Stimulated activated CD4-positive, alpha-beta T cell treated with anti-CD3 and anti-CD28 coated beads, TNF-alpha, amount 100 ng/mL, for 1 hour (primary cell): Measurements from ENCODE around the gene SKP2.
"Not testable (repeated sequence)": the region's sequence is repeated elsewhere in the genome, so short reads cannot be mapped to it uniquely, and the experiment has no call there.

Experiments
- DNase-seq, 3 donors: peaks; one replicate each; pipeline ENCODE4 v3.0.0-alpha.2; 2020; ENCODE audit warnings: low read depth in 3 of 3, low spot score in 1 of 3

The SKP2 gene

GRCh38 chr5:36156121-36156601 is 4.2 kb downstream of the SKP2 start:
- DNase-seq, result no peak

- DNase-seq, result no peak
Measured at GRCh38 chr5:36156619-36157018, 4.7 kb downstream of the SKP2 start.

GRCh38 chr5:36158144-36158543 is 6.2 kb downstream of the SKP2 start:
- no peak for DNase-seq

- DNase-seq, result no peak
Measured at GRCh38 chr5:36160617-36161016, 8.7 kb downstream of the SKP2 start.

- DNase-seq, result no peak
Measured at GRCh38 chr5:36161361-36161760, 9.4 kb downstream of the SKP2 start.

GRCh38 chr5:36162810-36163486 is 11.0 kb downstream of the SKP2 start:
- DNase-seq, result no peak

GRCh38 chr5:36164461-36164860 is 12.6 kb downstream of the SKP2 start:
- DNase-seq, result no peak

GRCh38 chr5:36168737-36169136 is 16.8 kb downstream of the SKP2 start:
- DNase-seq, result no peak

GRCh38 chr5:36170832-36171424 is 19.0 kb downstream of the SKP2 start:
- no peak for DNase-seq

- DNase-seq, result no peak
Measured at GRCh38 chr5:36172599-36172998, 20.7 kb downstream of the SKP2 start.

- DNase-seq, result no peak
Measured at GRCh38 chr5:36173426-36173825, 21.5 kb downstream of the SKP2 start.

- DNase-seq, result no peak
Measured at GRCh38 chr5:36174119-36174518, 22.2 kb downstream of the SKP2 start.

GRCh38 chr5:36175043-36175442 is 23.1 kb downstream of the SKP2 start:
- no peak for DNase-seq

- DNase-seq, result no peak
Measured at GRCh38 chr5:36177154-36177553, 25.2 kb downstream of the SKP2 start.

GRCh38 chr5:36177715-36178523 is 26.0 kb downstream of the SKP2 start:
- DNase-seq, result no peak

GRCh38 chr5:36178524-36178890 is 26.6 kb downstream of the SKP2 start:
- no peak for DNase-seq

GRCh38 chr5:36179950-36180349 is 28.0 kb downstream of the SKP2 start:
- no peak for DNase-seq

- no peak for DNase-seq
Measured at GRCh38 chr5:36180556-36181350, 28.8 kb downstream of the SKP2 start.

GRCh38 chr5:36181774-36182173 is 29.9 kb downstream of the SKP2 start:
- no peak for DNase-seq

GRCh38 chr5:36184408-36184807 is 32.5 kb downstream of the SKP2 start:
- not testable (repeated sequence) for DNase-seq

GRCh38 chr5:36193746-36194145 is 41.8 kb downstream of the SKP2 start:
- DNase-seq, result no peak
